Measurements from ENCODE around the gene NINL.
"Not testable (repeated sequence)": the region's sequence is repeated elsewhere in the genome, so short reads cannot be mapped to it uniquely, and the experiment has no call there.

NINL gene

GRCh38 chr20:25532971-25533391, 52.4 kb downstream of the NINL start:
- DNase-seq (ENCODE audit: low read depth in 2 of 2): no peak

- no peak for DNase-seq (ENCODE audit: low read depth in 2 of 2)
These were observed 53.1 kb downstream of the NINL start for GRCh38 chr20:25532015-25532751.

- no peak for DNase-seq (ENCODE audit: low read depth in 2 of 2)
These were observed 55.9 kb downstream of the NINL start for GRCh38 chr20:25529295-25529951.

GRCh38 chr20:25527949-25528348, 57.4 kb downstream of the NINL start:
- DNase-seq (ENCODE audit: low read depth in 2 of 2): no peak

- no peak for DNase-seq (ENCODE audit: low read depth in 2 of 2)
These were observed 58.9 kb downstream of the NINL start for GRCh38 chr20:25526446-25526845.

GRCh38 chr20:25525867-25526266, 59.5 kb downstream of the NINL start:
- peak; percentile 86 to 87 for DNase-seq (ENCODE audit: low read depth in 2 of 2)

GRCh38 chr20:25525295-25525694, 60.0 kb downstream of the NINL start:
- DNase-seq (ENCODE audit: low read depth in 2 of 2): no peak

GRCh38 chr20:25521382-25521781, 63.9 kb downstream of the NINL start:
- no peak for DNase-seq (ENCODE audit: low read depth in 2 of 2)

- DNase-seq (ENCODE audit: low read depth in 2 of 2): no peak
These were observed 68.2 kb downstream of the NINL start for GRCh38 chr20:25517124-25517523.

- no peak for DNase-seq (ENCODE audit: low read depth in 2 of 2)
These were observed 70.5 kb downstream of the NINL start for GRCh38 chr20:25514747-25515340.

- DNase-seq (ENCODE audit: low read depth in 2 of 2): no peak
These were observed 71.1 kb downstream of the NINL start for GRCh38 chr20:25514195-25514594.

GRCh38 chr20:25512709-25513108, 72.6 kb downstream of the NINL start:
- no peak for DNase-seq (ENCODE audit: low read depth in 2 of 2)

GRCh38 chr20:25511183-25511582, 74.1 kb downstream of the NINL start:
- DNase-seq (ENCODE audit: low read depth in 2 of 2): no peak

GRCh38 chr20:25510721-25511120, 74.6 kb downstream of the NINL start:
- no peak for DNase-seq (ENCODE audit: low read depth in 2 of 2)

- DNase-seq (ENCODE audit: low read depth in 2 of 2): no peak
These were observed 75.1 kb downstream of the NINL start for GRCh38 chr20:25510202-25510601.

GRCh38 chr20:25509084-25509483, 76.2 kb downstream of the NINL start:
- no peak for DNase-seq (ENCODE audit: low read depth in 2 of 2)

- no peak for DNase-seq (ENCODE audit: low read depth in 2 of 2)
These were observed 77.1 kb downstream of the NINL start for GRCh38 chr20:25508083-25508770.

- DNase-seq (ENCODE audit: low read depth in 2 of 2): no peak
These were observed 77.8 kb downstream of the NINL start for GRCh38 chr20:25507385-25508082.

GRCh38 chr20:25504366-25505135, 80.8 kb downstream of the NINL start:
- DNase-seq (ENCODE audit: low read depth in 2 of 2): no peak

GRCh38 chr20:25503936-25504335, 81.4 kb downstream of the NINL start:
- DNase-seq (ENCODE audit: low read depth in 2 of 2): no peak

GRCh38 chr20:25503051-25503639, 82.2 kb downstream of the NINL start:
- not testable (repeated sequence) for DNase-seq (ENCODE audit: low read depth in 2 of 2)

All from fibroblast of skin of left quadriceps (primary cell).